ENCODE data around the gene MBD2. TPM values are rescaled to one million over a fixed set of nuclear protein-coding genes. Genes with fewer than 3 reads are reported as not detected.
"Not testable (repeated sequence)": the region's sequence is repeated elsewhere in the genome, so short reads cannot be mapped to it uniquely, and the experiment has no call there.

Gene MBD2
- total RNA-seq, 3 donors from 2014 or later = 83.3 to 108 (median 106) TPM

DNA sequence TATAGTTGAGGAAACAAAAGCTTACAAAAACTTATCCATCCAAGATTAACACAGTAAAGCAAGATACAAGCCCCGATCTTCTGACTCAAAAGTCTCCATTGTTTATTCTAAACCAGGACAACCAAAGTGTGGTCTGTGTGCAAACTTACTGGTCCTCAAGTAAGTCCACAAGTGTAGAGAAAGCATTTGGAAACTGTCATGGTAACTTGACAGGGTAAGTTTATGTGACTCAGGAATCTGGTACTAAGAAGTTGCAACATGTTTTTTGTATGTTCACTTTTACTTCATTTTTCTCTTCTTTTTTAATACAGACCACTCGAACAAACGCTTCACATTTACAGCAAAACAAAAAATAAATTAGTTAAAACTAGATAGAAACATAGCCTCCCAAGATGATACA, 9.4 kb downstream of the MBD2 start:
- TF ChIP-seq, protein P1, sequence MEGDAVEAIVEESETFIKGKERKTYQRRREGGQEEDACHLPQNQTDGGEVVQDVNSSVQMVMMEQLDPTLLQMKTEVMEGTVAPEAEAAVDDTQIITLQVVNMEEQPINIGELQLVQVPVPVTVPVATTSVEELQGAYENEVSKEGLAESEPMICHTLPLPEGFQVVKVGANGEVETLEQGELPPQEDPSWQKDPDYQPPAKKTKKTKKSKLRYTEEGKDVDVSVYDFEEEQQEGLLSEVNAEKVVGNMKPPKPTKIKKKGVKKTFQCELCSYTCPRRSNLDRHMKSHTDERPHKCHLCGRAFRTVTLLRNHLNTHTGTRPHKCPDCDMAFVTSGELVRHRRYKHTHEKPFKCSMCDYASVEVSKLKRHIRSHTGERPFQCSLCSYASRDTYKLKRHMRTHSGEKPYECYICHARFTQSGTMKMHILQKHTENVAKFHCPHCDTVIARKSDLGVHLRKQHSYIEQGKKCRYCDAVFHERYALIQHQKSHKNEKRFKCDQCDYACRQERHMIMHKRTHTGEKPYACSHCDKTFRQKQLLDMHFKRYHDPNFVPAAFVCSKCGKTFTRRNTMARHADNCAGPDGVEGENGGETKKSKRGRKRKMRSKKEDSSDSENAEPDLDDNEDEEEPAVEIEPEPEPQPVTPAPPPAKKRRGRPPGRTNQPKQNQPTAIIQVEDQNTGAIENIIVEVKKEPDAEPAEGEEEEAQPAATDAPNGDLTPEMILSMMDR (IDR thresholded peaks at IDR 0.05) = no peak
- no peak overlapping the region for H3K4me3 ChIP-seq
- peaks cover 14% of the 10 kb centered on the region for H3K4me1 ChIP-seq (ENCODE audit: low read depth)
- ATAC-seq (no peak), DNase-seq (no peak)
- no peaks in the 10 kb centered on the region for H3K9me3 ChIP-seq
- no peaks in the 10 kb centered on the region for H3K36me3 ChIP-seq (ENCODE audit: low read depth)
- intact Hi-C loops (cut with DNase I, micrococcal nuclease) = no loop called here

DNA sequence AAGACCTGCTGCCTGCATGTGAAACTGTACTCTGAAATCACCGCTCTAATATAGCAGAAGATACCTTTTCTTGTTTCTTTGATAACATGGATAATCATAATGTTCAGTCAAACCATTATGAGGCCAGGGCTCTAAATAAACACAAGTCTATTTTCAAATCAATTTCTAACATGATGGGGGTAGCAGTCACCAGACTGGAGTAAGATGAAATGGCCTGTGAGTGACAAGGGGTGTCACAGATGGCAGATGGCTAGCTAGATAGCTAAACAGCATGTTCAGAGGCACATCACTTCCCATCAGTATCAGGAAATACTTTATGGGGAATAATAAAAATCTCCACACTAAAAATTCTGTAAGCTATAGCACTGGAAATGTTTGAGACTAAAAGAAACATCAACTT, 14.0 kb downstream of the MBD2 start:
- H3K36me3 ChIP-seq (ENCODE audit: low read depth) = no peaks in the 10 kb centered on the region
- H3K4me3 ChIP-seq = no peak overlapping the region
- no peak for ATAC-seq
- no peaks in the 10 kb centered on the region for H3K9me3 ChIP-seq
- intact Hi-C loops (cut with DNase I, micrococcal nuclease) = no loop called here
- TF ChIP-seq, protein P1 (IDR thresholded peaks at IDR 0.05) = no peak
- no peak for DNase-seq
- H3K4me1 ChIP-seq (ENCODE audit: low read depth) = peaks cover 14% of the 10 kb centered on the region

DNA sequence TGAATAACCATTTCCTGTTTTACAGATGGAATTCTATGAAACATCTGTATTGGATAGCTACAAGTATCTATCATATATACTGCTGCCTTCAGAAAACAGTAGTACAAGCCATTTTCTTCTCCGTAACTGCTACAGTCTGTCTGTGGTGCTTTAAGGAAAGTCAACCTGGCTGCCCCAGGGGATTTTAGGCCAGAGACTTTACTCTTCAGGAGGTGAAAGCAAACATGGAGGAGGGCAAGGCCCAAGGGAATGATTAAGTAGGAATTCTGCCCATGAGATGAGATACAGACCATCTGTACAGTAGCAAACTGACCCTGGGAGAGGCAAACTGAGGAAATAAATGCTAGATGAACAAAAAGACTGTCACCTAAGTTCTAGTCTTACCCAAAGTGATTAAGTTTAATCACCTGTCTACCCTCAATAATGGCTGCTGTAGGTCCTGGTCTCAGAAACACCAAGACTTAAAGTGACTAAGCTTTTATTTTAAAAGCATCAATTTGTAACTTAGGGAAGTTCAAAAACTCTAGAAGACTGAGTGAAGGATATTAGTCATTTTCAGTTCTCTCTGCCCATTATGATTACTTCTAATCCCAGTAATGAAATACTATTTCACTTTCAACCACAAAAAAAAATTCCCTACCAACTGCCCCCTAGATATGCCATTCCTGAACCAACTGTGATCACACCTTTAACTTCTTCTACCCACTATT, 14.8 kb downstream of the MBD2 start:
- no peak overlapping the region for H3K4me3 ChIP-seq
- intact Hi-C loops (cut with DNase I, micrococcal nuclease) = no loop called here
- TF ChIP-seq, protein P1 (IDR thresholded peaks at IDR 0.05) = no peak
- no peaks in the 10 kb centered on the region for H3K9me3 ChIP-seq
- peak; percentile 16 for ATAC-seq
- DNase-seq = no peak
- peaks cover 14% of the 10 kb centered on the region for H3K4me1 ChIP-seq (ENCODE audit: low read depth)
- no peaks in the 10 kb centered on the region for H3K36me3 ChIP-seq (ENCODE audit: low read depth)

DNA sequence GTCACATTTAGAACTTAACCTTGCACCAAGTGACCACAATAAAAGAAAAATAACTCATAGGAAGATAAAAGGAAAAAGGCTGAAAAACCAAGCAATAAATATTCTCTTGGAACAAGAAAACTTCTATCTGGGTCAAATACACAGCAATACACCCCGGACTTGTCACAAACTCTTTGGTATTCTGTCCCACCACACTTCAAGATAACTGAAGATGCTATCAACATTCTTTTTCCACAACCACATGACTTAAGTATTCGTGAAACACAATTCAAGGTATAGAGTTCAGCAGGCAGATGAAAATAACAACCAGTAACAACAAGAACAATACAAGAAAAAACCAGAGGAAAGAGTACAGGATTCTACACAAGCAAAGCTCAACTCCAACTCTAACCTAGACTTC, 18.0 kb downstream of the MBD2 start:
- no peaks in the 10 kb centered on the region for H3K36me3 ChIP-seq (ENCODE audit: low read depth)
- intact Hi-C loops (cut with DNase I, micrococcal nuclease) = no loop called here
- no peaks in the 10 kb centered on the region for H3K9me3 ChIP-seq
- TF ChIP-seq, protein P1 (IDR thresholded peaks at IDR 0.05) = no peak
- H3K4me1 ChIP-seq (ENCODE audit: low read depth) = peaks cover 5% of the 10 kb centered on the region
- DNase-seq (no peak), ATAC-seq (no peak)
- no peak overlapping the region for H3K4me3 ChIP-seq

DNA sequence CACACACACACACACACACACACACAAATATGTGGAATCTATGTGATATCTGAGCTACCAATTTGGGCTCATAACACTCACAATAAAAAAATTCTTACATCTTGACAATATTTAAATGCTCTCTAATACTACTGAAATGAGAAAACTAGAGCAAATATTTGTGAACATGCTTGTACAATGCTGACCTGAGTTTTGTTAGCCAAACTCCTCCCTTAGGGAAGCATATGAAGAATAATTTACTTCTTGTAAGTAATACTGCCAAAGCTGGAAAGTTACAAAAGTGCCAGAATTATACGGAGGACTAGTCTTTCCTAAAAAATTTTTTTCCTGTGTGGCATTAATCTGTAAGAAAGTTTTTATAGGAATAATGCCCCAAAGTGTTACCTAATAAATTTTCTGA, 18.5 kb downstream of the MBD2 start:
- Histone ChIP-seq H3K4me1 (ENCODE audit: low read depth) (peaks cover 5% of the 10 kb centered on the region), H3K9me3 (no peaks in the 10 kb centered on the region), H3K36me3 (ENCODE audit: low read depth) (no peaks in the 10 kb centered on the region), H3K4me3 (no peak overlapping the region)
- ATAC-seq (no peak), DNase-seq (no peak)
- intact Hi-C loops (cut with DNase I, micrococcal nuclease) = no loop called here
- TF ChIP-seq, protein P1 (IDR thresholded peaks at IDR 0.05) = no peak

DNA sequence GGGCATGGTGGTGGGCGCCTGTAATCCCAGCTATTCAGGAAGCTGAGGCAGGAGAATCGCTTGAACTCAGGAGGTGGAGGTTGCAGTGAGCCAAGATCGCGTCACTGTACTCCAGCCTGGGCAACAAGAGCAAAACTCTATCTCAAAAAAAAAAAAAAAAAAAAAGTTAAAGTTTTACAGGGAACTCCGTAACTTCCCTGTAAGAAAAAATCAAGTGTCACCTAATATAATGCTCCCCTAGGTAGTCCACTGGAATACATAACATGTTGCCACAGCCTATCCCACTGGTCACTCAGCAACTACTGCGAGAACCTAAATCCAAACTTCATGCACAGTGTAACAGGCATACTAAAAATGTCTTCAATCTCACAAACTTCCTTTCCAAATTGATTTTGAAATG, 19.0 kb downstream of the MBD2 start:
- H3K4me3 ChIP-seq; H3K9me3 ChIP-seq; DNase-seq; H3K4me1 ChIP-seq (ENCODE audit: low read depth); intact Hi-C loops (cut with DNase I, micrococcal nuclease); H3K36me3 ChIP-seq (ENCODE audit: low read depth): not testable (repeated sequence)
- ATAC-seq = peak; percentile 19
